A673 (cell line): ENCODE measurements around the gene MRGPRF.

Experiments
- CTCF ChIP-seq: fragments of 300-800, 200-600 bp; sonication (generic); conservative IDR thresholded peaks from 2 replicates; pipeline ENCODE4 v1.5.1; 2017; ENCODE audit warnings: low read depth, mild to moderate bottlenecking, antibody characterized with exemption, low read length, moderate library complexity, mixed read lengths
- EZH2 ChIP-seq: fragments of 200-600 bp; sonication (generic); IDR thresholded peaks from 2 replicates; pipeline ENCODE4 v1.6.1; 2017; ENCODE audit warnings: borderline replicate concordance, low read depth, mild to moderate bottlenecking, mixed read lengths, antibody characterized with exemption, low read length; ENCODE audit not compliant: poor library complexity, severe bottlenecking

- TF ChIP-seq CTCF (no peak), EZH2 (no peak)
These were observed 18.7 kb downstream of the MRGPRF start for GRCh38 chr11:68994161-68994893.
